ENCODE measurements around the gene ASTN2.

The ASTN2 gene

DNA sequence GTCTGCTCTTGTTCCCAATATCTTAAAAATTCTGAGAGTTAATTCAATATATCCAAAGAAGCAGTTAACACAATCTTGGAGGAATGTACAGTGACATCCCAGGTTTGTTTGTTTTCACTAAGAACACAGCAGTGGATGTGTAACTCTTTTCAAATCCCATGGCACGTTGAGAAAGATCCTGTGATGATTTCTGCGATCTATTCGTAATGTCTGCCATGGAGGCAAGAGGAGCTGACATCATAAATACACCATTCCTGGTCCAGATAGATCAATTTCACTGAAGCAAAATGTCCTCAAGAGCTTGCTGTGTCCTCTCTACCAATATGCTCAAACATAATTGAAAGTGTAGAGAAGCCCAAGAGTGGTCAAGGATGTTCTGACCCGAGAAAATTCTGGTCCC is 980.5 kb downstream of the ASTN2 start:
- no peaks in the 10 kb centered on the region for H3K27me3 ChIP-seq (ENCODE audit: insufficient read depth, low read length)
- H3F3A ChIP-seq (ENCODE audit: insufficient read depth, low read length): no peaks in the 10 kb centered on the region
- no peaks in the 10 kb centered on the region for H3K9me2 ChIP-seq (ENCODE audit: low read depth, low read length)
- no peaks in the 10 kb centered on the region for H3K4me1 ChIP-seq (ENCODE audit: insufficient read depth, low read length, severe bottlenecking)
- TF ChIP-seq EZH2 (IDR thresholded peaks at IDR 0.05; ENCODE audit: borderline replicate concordance, low read length) (no peak), CTCF (IDR thresholded peaks at IDR 0.05; ENCODE audit: low read length) (no peak)
- H3K27ac ChIP-seq (ENCODE audit: low read depth, low read length, poor library complexity, severe bottlenecking): no peak overlapping the region
- no peak overlapping the region for H3K4me3 ChIP-seq (ENCODE audit: low read depth, low read length, poor library complexity, severe bottlenecking)
- no peak overlapping the region for H3K9ac ChIP-seq (ENCODE audit: low read length)
- no peaks in the 10 kb centered on the region for H3K79me2 ChIP-seq (ENCODE audit: insufficient read depth, low read length)
- no peak overlapping the region for H2AFZ ChIP-seq (ENCODE audit: low read length)
- no peaks in the 10 kb centered on the region for H3K9me3 ChIP-seq (ENCODE audit: low read length)
- no peak overlapping the region for H3K4me2 ChIP-seq (ENCODE audit: low read length)
- H3K36me3 ChIP-seq (ENCODE audit: insufficient read depth, low read length): no peaks in the 10 kb centered on the region
- no peaks in the 10 kb centered on the region for H4K20me1 ChIP-seq (ENCODE audit: insufficient read depth, low read length)

DNA sequence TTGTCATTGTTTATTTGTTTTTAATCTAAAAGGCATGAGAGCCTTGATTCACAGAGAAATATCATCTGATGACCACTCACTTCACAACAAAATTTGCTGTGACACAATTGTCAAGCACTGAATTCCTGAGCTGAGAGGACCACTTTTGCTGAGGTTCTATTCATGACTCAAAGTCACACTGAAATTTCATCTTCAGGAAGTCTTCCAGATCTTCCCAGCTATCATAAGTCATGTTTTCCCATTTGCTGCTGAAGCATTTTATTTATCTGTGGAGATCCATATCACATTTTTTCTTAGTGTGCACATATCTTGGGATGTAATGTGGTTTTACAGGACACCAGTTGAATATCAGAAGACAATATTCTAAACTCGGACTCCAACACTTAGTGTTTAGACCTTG is 982.8 kb downstream of the ASTN2 start:
- no peak overlapping the region for H2AFZ ChIP-seq (ENCODE audit: low read length)
- H3F3A ChIP-seq (ENCODE audit: insufficient read depth, low read length): no peaks in the 10 kb centered on the region
- no peak overlapping the region for H3K27ac ChIP-seq (ENCODE audit: low read depth, low read length, poor library complexity, severe bottlenecking)
- no peaks in the 10 kb centered on the region for H3K9me2 ChIP-seq (ENCODE audit: low read depth, low read length)
- TF ChIP-seq EZH2 (IDR thresholded peaks at IDR 0.05; ENCODE audit: borderline replicate concordance, low read length): no peak
- no peak for TF ChIP-seq CTCF (IDR thresholded peaks at IDR 0.05; ENCODE audit: low read length)
- H3K27me3 ChIP-seq (ENCODE audit: insufficient read depth, low read length): no peaks in the 10 kb centered on the region
- H3K79me2 ChIP-seq (ENCODE audit: insufficient read depth, low read length): no peaks in the 10 kb centered on the region
- H3K4me3 ChIP-seq (ENCODE audit: low read depth, low read length, poor library complexity, severe bottlenecking): no peak overlapping the region
- H3K9me3 ChIP-seq (ENCODE audit: low read length): no peaks in the 10 kb centered on the region
- H3K36me3 ChIP-seq (ENCODE audit: insufficient read depth, low read length): no peaks in the 10 kb centered on the region
- no peaks in the 10 kb centered on the region for H3K4me1 ChIP-seq (ENCODE audit: insufficient read depth, low read length, severe bottlenecking)
- H3K4me2 ChIP-seq (ENCODE audit: low read length): no peak overlapping the region
- no peak overlapping the region for H3K9ac ChIP-seq (ENCODE audit: low read length)
- H4K20me1 ChIP-seq (ENCODE audit: insufficient read depth, low read length): no peaks in the 10 kb centered on the region

DNA sequence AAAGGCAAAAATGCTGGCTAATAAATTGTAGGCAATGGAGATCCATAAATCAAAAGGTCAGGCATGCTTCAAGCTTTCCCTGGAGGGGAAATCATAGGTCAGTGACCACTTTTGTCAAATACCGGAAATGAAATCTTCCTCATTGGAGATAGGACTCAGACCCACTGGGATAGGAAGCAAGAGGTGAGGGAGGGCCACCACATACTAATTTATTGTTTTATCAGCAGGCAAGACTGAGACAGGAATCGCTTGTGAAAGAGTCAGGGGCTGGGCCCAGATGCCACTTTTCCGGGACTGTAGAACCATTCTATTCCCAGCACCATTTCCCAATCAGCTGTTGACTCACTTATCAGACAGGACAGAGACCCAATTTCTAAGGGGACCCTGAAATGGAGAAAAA is 984.0 kb downstream of the ASTN2 start:
- Histone ChIP-seq H3F3A (ENCODE audit: insufficient read depth, low read length) (no peaks in the 10 kb centered on the region), H3K79me2 (ENCODE audit: insufficient read depth, low read length) (no peaks in the 10 kb centered on the region), H3K36me3 (ENCODE audit: insufficient read depth, low read length) (no peaks in the 10 kb centered on the region), H3K4me3 (ENCODE audit: low read depth, low read length, poor library complexity, severe bottlenecking) (no peak overlapping the region), H3K4me1 (ENCODE audit: insufficient read depth, low read length, severe bottlenecking) (no peaks in the 10 kb centered on the region), H3K27ac (ENCODE audit: low read depth, low read length, poor library complexity, severe bottlenecking) (no peak overlapping the region), H3K4me2 (ENCODE audit: low read length) (no peak overlapping the region), H3K9me3 (ENCODE audit: low read length) (no peaks in the 10 kb centered on the region), H2AFZ (ENCODE audit: low read length) (no peak overlapping the region), H4K20me1 (ENCODE audit: insufficient read depth, low read length) (no peaks in the 10 kb centered on the region), H3K9me2 (ENCODE audit: low read depth, low read length) (no peaks in the 10 kb centered on the region), H3K27me3 (ENCODE audit: insufficient read depth, low read length) (no peaks in the 10 kb centered on the region), H3K9ac (ENCODE audit: low read length) (no peak overlapping the region)
- TF ChIP-seq EZH2 (IDR thresholded peaks at IDR 0.05; ENCODE audit: borderline replicate concordance, low read length) (no peak), CTCF (IDR thresholded peaks at IDR 0.05; ENCODE audit: low read length) (no peak)

Measured in OCI-LY1 (cell line).